Measurements from ENCODE around the gene NUDT7.

DNA sequence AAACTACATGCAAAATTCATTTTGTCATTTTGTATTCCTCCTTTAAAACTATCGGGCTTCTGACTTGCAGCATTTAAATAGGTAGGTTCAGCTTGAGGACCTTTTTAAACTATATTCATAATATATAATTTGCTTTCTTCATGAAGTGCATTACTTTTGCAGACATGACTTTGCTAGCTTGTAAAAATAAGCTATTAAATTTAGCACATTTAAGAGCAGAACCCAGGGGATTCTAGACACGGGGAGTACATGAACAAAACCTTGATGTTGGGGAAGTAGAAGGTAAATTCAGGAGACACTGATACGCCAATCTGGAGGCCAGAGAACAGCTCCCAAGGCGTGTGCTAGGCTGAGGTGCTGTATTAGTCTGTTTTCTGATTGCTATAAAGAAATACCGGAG, 32.3 kb upstream of the NUDT7 start:
- TF ChIP-seq, protein P1, sequence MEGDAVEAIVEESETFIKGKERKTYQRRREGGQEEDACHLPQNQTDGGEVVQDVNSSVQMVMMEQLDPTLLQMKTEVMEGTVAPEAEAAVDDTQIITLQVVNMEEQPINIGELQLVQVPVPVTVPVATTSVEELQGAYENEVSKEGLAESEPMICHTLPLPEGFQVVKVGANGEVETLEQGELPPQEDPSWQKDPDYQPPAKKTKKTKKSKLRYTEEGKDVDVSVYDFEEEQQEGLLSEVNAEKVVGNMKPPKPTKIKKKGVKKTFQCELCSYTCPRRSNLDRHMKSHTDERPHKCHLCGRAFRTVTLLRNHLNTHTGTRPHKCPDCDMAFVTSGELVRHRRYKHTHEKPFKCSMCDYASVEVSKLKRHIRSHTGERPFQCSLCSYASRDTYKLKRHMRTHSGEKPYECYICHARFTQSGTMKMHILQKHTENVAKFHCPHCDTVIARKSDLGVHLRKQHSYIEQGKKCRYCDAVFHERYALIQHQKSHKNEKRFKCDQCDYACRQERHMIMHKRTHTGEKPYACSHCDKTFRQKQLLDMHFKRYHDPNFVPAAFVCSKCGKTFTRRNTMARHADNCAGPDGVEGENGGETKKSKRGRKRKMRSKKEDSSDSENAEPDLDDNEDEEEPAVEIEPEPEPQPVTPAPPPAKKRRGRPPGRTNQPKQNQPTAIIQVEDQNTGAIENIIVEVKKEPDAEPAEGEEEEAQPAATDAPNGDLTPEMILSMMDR (IDR thresholded peaks at IDR 0.05) = no peak
- TF ChIP-seq POLR2A (IDR thresholded peaks at IDR 0.05) = no peak

Data from Peyer's patch (tissue), 4 donors.